GM18909 (cell line): ENCODE data around the gene TMEM38A.

Source experiments
- ATAC-seq: cut with Tn5 transposase; IDR thresholded peaks from one replicate; pipeline ENCODE4 v1.9.1; 2021; ENCODE audit warnings: mild to moderate bottlenecking; ENCODE audit not compliant: unreplicated experiment, poor library complexity

Gene TMEM38A

GRCh38 chr19:16739546-16739945 lies 78.6 kb downstream of the TMEM38A start:
- no peak for ATAC-seq
